Adrenal gland (tissue), 12 donors: ENCODE data around the gene METTL24. TPM values are rescaled to one million over a fixed set of nuclear protein-coding genes. Genes with fewer than 3 reads are reported as not detected.

Source experiments
- DNase-seq, 7 donors: peaks; one replicate each; pipeline ENCODE4 v3.0.0-alpha.2; 2019 to 2020
- H3K27ac ChIP-seq, 5 donors: fragments of 200-600 bp; sonication (generic) in 4 of 5; 1 replicate in 3 of 5; 2 replicates in 2 of 5; pipeline versions ENCODE4 v1.5.1 to v1.8.0; 2016 to 2020; ENCODE audit warnings: mild to moderate bottlenecking in 1 of 5
- H3K27me3 ChIP-seq: fragments of 200-600 bp; 2 replicates; pipeline ENCODE4 v1.8.0; 2021
- H3K36me3 ChIP-seq, 2 donors: fragments of 200-600 bp; replicated peaks in 1 of 2; 1 replicate in 1 of 2; 2 replicates in 1 of 2; pipeline versions ENCODE4 v1.5.1 to v1.8.0; 2018 to 2022
- H3K4me1 ChIP-seq, 2 donors: fragments of 200-600 bp; replicated peaks in 1 of 2; 1 replicate in 1 of 2; 2 replicates in 1 of 2; pipeline versions ENCODE4 v1.5.1 to v1.8.0; 2018 to 2021
- H3K4me3 ChIP-seq, 4 donors: fragments of 200-600 bp; sonication (generic) in 3 of 4; one replicate each; pipeline ENCODE4 v1.5.1; 2016 to 2018
- H3K9me3 ChIP-seq, 3 donors: fragments of 200-600 bp; sonication (generic) in 1 of 3; replicated peaks in 1 of 3; 1 replicate in 2 of 3; 2 replicates in 1 of 3; pipeline versions ENCODE4 v1.5.1 to v1.8.0; 2016 to 2021
- POLR2A ChIP-seq, 2 donors: fragments of 450-650 bp; IDR thresholded peaks; one replicate each; pipeline ENCODE4 v1.6.1; 2017; ENCODE audit warnings: antibody characterized with exemption in 2 of 2, mild to moderate bottlenecking in 2 of 2, moderate library complexity in 1 of 2
- WGBS, 4 donors: extraction: QIAGEN DNeasy Blood & Tissue Kit in 2 of 4; methylation state at CpG; one replicate each; pipeline versions ENCODE4 v1.1.5 to v1.1.7; 2013 to 2017; 5-methylcytosine and 5-hydroxymethylcytosine counted together
- intact Hi-C, 2 donors: fragments of 100-400 bp; cut with DNase I; formaldehyde crosslinking; loops; one replicate each; pipeline versions ENCODE4 v1.14.1 to v1.15.0; 2022 to 2023
- polyA plus RNA-seq, 3 donors: library from polyadenylated mRNA; stranded (reverse); fragments of 200-250 nt in 2 of 3; fragments of 350-450 nt in 1 of 3; fragmentation: Illumina TruSeq in 1 of 3; extraction: RNeasy Lipid Tissue Mini Kit (QIAGEN cat#74804) in 1 of 3; gene quantifications; one replicate each; pipeline ENCODE4 v1.2.3, GENCODE V29; 2013 to 2014
- total RNA-seq, 9 donors: library from RNA; depleted of rRNA in 4 of 9; stranded (reverse); fragments of >200 nt in 4 of 9; fragments of 120-200 nt in 1 of 9; fragmentation: NEBNext Ultra II Directional in 1 of 9; extraction: Animal tissue kit (Norgen Biotek cat#: 25700) in 1 of 9; gene quantifications; one replicate each; pipeline versions ENCODE4 v1.1.0 to v1.2.4, GENCODE V29; 2013 to 2023
- TF ChIP-seq, protein P1 (sequence below), 6 experiments: fragments of 450-650 bp in 4 of 6; fragments of 200-600 bp in 2 of 6; sonication (generic) in 1 of 6; IDR thresholded peaks; 1 replicate in 5 of 6; 2 replicates in 1 of 6; pipeline versions ENCODE4 v1.5.1 to v1.8.0; 2016 to 2021; ENCODE audit warnings: antibody characterized with exemption in 6 of 6, mild to moderate bottlenecking in 2 of 6, moderate library complexity in 1 of 6
- donor health status: healthy with polysubstance abuse.
- donor health status: Bipolar disorder and iron deficiency.
- donor health status: DM: yes; HTN: yes; CAD: no.
- donor health status: DM: no; HTN: no; CAD: no.
- donor health status: DM: no; HTN: no; CAD: no.
- donor health status: DM: yes; HTN: yes; CAD: no.

The METTL24 gene
- total and polyA plus RNA-seq, 12 donors = 0.20 to 5.0 (median 1.8) TPM; not detected in 1

DNA sequence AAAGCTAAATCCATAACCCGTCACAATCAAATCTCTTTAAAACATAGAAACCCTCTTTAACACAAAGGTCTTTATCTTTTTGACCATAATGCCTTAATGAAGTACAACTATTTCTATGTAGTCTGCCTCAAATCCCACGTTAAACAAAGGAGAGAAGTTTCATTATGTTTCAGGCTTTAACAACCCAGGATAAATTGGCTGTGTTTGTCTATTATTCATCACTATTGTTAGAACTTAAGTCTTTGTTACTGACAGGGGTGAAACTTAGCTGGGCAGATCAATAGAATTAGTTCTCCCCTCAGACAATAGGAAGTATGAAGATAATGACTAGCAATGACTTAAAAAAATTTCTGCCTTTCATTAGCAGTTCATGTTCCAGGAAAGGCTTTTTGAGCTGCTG is 10.1 kb upstream of the METTL24 start:
- no peaks in the 10 kb centered on the region for H3K27me3 ChIP-seq
- TF ChIP-seq POLR2A (IDR thresholded peaks at IDR 0.05) = no peak
- TF ChIP-seq, protein P1, sequence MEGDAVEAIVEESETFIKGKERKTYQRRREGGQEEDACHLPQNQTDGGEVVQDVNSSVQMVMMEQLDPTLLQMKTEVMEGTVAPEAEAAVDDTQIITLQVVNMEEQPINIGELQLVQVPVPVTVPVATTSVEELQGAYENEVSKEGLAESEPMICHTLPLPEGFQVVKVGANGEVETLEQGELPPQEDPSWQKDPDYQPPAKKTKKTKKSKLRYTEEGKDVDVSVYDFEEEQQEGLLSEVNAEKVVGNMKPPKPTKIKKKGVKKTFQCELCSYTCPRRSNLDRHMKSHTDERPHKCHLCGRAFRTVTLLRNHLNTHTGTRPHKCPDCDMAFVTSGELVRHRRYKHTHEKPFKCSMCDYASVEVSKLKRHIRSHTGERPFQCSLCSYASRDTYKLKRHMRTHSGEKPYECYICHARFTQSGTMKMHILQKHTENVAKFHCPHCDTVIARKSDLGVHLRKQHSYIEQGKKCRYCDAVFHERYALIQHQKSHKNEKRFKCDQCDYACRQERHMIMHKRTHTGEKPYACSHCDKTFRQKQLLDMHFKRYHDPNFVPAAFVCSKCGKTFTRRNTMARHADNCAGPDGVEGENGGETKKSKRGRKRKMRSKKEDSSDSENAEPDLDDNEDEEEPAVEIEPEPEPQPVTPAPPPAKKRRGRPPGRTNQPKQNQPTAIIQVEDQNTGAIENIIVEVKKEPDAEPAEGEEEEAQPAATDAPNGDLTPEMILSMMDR (IDR thresholded peaks at IDR 0.05) = no peak
- no peak overlapping the region for H3K4me3 ChIP-seq
- WGBS, 4 donors = 73 to 84% (median 79%) methylated on average over 2 of the region's 2 CpGs
- no peaks in the 10 kb centered on the region for H3K9me3 ChIP-seq
- no peaks in the 10 kb centered on the region for H3K4me1 ChIP-seq
- DNase-seq = no peak
- H3K27ac ChIP-seq = no peak overlapping the region
- intact Hi-C loops = no loop called here
- no peaks in the 10 kb centered on the region for H3K36me3 ChIP-seq

DNA sequence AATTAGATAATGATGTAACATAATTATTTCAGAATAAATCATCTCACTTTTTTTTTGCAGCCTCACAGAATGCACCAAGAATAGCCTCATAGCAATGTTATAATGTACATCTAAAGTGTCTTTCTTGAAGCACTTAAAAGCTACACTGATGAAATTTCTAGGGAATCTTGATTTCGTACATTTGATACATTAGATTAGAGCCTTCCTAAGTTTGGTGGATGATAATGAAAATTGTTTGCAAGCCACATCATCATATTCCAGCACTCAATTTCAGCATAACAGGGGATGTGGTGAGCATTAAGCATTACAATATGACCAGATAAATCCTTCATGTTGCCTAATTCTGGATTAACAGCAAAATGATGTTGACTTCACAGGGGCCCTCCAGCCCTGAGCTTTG is 9.7 kb upstream of the METTL24 start:
- Histone ChIP-seq H3K9me3 (no peaks in the 10 kb centered on the region), H3K36me3 (no peaks in the 10 kb centered on the region), H3K27me3 (no peaks in the 10 kb centered on the region), H3K27ac (no peak overlapping the region), H3K4me3 (no peak overlapping the region), H3K4me1 (no peaks in the 10 kb centered on the region)
- DNase-seq = no peak
- WGBS, 4 donors = 87 to 91% (median 88%) methylated on average over 1 of the region's 1 CpG
- TF ChIP-seq, protein P1 (IDR thresholded peaks at IDR 0.05) = no peak
- TF ChIP-seq POLR2A (IDR thresholded peaks at IDR 0.05) = no peak
- intact Hi-C loops = no loop called here

DNA sequence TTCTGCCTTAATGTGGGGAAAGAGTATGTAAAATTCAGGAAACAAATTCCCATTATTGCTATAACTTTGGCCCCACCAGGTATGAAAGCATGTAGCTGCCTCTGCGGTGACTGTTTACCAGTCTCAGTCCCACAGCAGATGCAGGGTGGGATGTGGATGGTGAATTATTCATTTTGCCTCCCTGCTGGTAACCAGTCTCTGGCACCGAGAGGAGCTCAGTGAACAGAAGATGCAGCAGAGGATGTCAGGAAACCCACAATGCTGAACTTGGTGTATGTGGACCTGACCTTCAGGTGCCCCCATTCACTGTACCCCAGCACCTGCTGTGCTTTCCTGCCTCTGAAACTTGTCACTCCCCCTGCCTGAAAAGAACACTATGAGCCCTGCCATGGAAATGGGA is 8.8 kb upstream of the METTL24 start:
- H3K36me3 ChIP-seq = no peaks in the 10 kb centered on the region
- no peaks in the 10 kb centered on the region for H3K27me3 ChIP-seq
- H3K4me1 ChIP-seq = no peaks in the 10 kb centered on the region
- intact Hi-C loops = no loop called here
- H3K4me3 ChIP-seq = no peak overlapping the region
- no peaks in the 10 kb centered on the region for H3K9me3 ChIP-seq
- no peak overlapping the region for H3K27ac ChIP-seq
- TF ChIP-seq, protein P1 (IDR thresholded peaks at IDR 0.05) = no peak
- no peak for TF ChIP-seq POLR2A (IDR thresholded peaks at IDR 0.05)
- WGBS, 4 donors = 88 to 95% (median 89%) methylated on average over 2 of the region's 2 CpGs
- DNase-seq = no peak

DNA sequence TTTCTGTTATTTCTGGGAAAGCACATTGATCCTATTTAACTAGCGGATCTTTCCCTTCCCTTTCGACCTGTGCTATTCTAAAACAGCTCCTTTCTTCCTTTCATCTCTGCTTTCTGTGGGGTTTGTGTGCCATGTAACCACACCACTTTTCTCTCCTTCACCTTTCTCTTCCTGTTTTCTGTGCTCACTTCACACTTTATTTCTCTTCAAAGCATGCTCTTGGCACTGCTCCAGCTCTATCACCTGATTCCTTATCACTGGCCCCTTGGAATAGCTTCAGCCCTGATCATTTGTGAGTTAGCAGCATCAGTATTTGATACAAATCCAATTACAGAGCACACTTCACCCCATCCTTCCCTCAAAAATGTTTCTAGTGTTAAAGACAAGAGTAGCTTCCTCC is 8.1 kb upstream of the METTL24 start:
- Histone ChIP-seq H3K36me3 (no peaks in the 10 kb centered on the region), H3K27ac (no peak overlapping the region), H3K27me3 (no peaks in the 10 kb centered on the region), H3K4me3 (no peak overlapping the region), H3K9me3 (no peaks in the 10 kb centered on the region), H3K4me1 (no peaks in the 10 kb centered on the region)
- intact Hi-C loops = no loop called here
- 59 to 89% (median 87%) methylated on average over 2 of the region's 2 CpGs for WGBS, 4 donors
- DNase-seq = no peak
- TF ChIP-seq POLR2A (IDR thresholded peaks at IDR 0.05) = no peak
- TF ChIP-seq, protein P1 (IDR thresholded peaks at IDR 0.05) = no peak
